Spleen (tissue), 7 donors: Measurements from ENCODE around the gene MAGEC3.

Experiments
- CTCF ChIP-seq, 11 experiments: fragments of 200-600 bp in 7 of 11; fragments of 450-650 bp in 4 of 11; sonication (generic) in 4 of 11; IDR thresholded peaks in 8 of 11; conservative IDR thresholded peaks in 3 of 11; 1 replicate in 7 of 11; 2 replicates in 4 of 11; pipeline versions ENCODE4 v1.4.0 to v1.8.0; 2016 to 2021; ENCODE audit warnings: antibody characterized with exemption in 11 of 11, inconsistent platforms in 4 of 11, mild to moderate bottlenecking in 1 of 11
- POLR2A ChIP-seq, 3 donors: fragments of 450-650 bp; IDR thresholded peaks; one replicate each; pipeline ENCODE4 v1.5.1; 2017; ENCODE audit warnings: antibody characterized with exemption in 3 of 3, mild to moderate bottlenecking in 1 of 3
- POLR2AphosphoS5 ChIP-seq, 3 donors: sonication (generic); formaldehyde crosslinking; IDR thresholded peaks; one replicate each; pipeline ENCODE4 v1.5.1; 2017; ENCODE audit warnings: antibody characterized with exemption in 3 of 3
- donor health status: DM: no; HTN: no; CAD: no; lungs with moderate emphysema.
- donor health status: DM: no; HTN: no; CAD: no.
- donor health status: DM: no; HTN: no; CAD: no.

- no peak for TF ChIP-seq POLR2AphosphoS5 (IDR thresholded peaks at IDR 0.05)
- TF ChIP-seq CTCF (IDR thresholded peaks at IDR 0.05 in 8 of 11, conservative IDR thresholded peaks at IDR 0.05 in 3 of 11): no peak
- no peak for TF ChIP-seq POLR2A (IDR thresholded peaks at IDR 0.05)
Measured at GRCh38 chrX:141936080-141936479, 98.0 kb downstream of the MAGEC3 start.
